ENCODE data around the gene BCKDHA. TPM values are rescaled to one million over a fixed set of nuclear protein-coding genes. Genes with fewer than 3 reads are reported as not detected.
A peak's percentile ranks its signal among the peaks of the same experiment; 100 is the strongest.

The BCKDHA gene
- total and polyA plus RNA-seq, 2 donors (not counting 3 experiments of a cell fraction or from before 2014, with no cell fraction given) = 16.5 to 50.4 TPM

GRCh38 chr19:41426116-41426841 lies 28.7 kb downstream of the BCKDHA start:
- DNase-seq (ENCODE audit: low read depth, low spot score) (no peak), FAIRE-seq (no peak)
- Histone ChIP-seq H3K9me1 (replicated peaks; ENCODE audit: control insufficient read depth, extremely low read depth, insufficient read depth, low read length) (no peaks in the 10 kb centered on the region), H3K9ac (replicated peaks; ENCODE audit: extremely low read depth, insufficient read depth, low read length) (peak overlapping the region; percentile 53), H4K20me1 (replicated peaks; ENCODE audit: control insufficient read depth, extremely low read depth, insufficient read depth, low read length) (no peaks in the 10 kb centered on the region), H3K27ac (ENCODE audit: insufficient read depth, low read depth, low read length) (peak overlapping the region; percentile 62), H3K79me2 (ENCODE audit: control insufficient read depth, insufficient read depth, low read length) (peaks cover 5% of the 10 kb centered on the region), H3K4me2 (ENCODE audit: insufficient read depth, low read length) (peak overlapping the region; percentile 50), H3K27me3 (ENCODE audit: control insufficient read depth in 2 of 2, insufficient read depth in 2 of 2, low read length in 2 of 2) (no peaks in the 10 kb centered on the region), H3K36me3 (ENCODE audit: control insufficient read depth in 2 of 2, extremely low read depth in 1 of 2, insufficient read depth in 2 of 2, low read length in 2 of 2) (peaks cover 0 to 25% of the 10 kb centered on the region in 2 experiments), H3K4me3 (replicated peaks in 1 of 3; ENCODE audit: insufficient read depth in 1 of 3, low read depth in 1 of 3, low read length in 3 of 3) (peak overlapping the region in 2 of 3 experiments; percentile 41 to 49), H3K4me1 (ENCODE audit: control insufficient read depth, extremely low read depth, insufficient read depth, low read length) (peaks cover 25% of the 10 kb centered on the region), H3K9me3 (replicated peaks; ENCODE audit: control insufficient read depth, insufficient read depth, low read length) (no peaks in the 10 kb centered on the region), H2AFZ (ENCODE audit: low read depth, low read length) (no peak overlapping the region)
- intact Hi-C loops (cut with micrococcal nuclease) = loop anchor here (2.0 kb wide), 1 partner anchor 61 kb away; the partner anchor contains the start of gene B9D2
- ChIA-PET POLR2A (no interaction called here), CTCF (interaction anchor here (0.8 to 4.1 kb wide), 9 partner anchors 13 to 1952 kb away, joined by 3 to 17 read pairs (median 3); no protein-coding TSS in a partner anchor)
- BruUV-seq (replicated peaks) = TSS peak; percentile 2
- dilution Hi-C loops (cut with MboI; ENCODE audit: extremely low pct_ligation_motif_present, low sequenced_read_pairs) = no loop called here
- TF ChIP-seq JUN (IDR thresholded peaks at IDR 0.05; ENCODE audit: borderline replicate concordance, insufficient read depth, insufficient read length, low read depth) (no peak), POLR2AphosphoS5 (IDR thresholded peaks at IDR 0.05; ENCODE audit: insufficient read depth, low read depth, low read length) (no peak), MYC (IDR thresholded peaks at IDR 0.05; ENCODE audit: low read depth, low read length) (no peak), FOS (IDR thresholded peaks at IDR 0.05; ENCODE audit: borderline replicate concordance, insufficient read depth, low read length) (no peak), EZH2 (IDR thresholded peaks at IDR 0.05; ENCODE audit: borderline replicate concordance, low read depth, low read length, severe bottlenecking) (no peak), POLR2A (IDR thresholded peaks at IDR 0.05; ENCODE audit: low read depth, low read length) (no peak), MAX (IDR thresholded peaks at IDR 0.05; ENCODE audit: insufficient read depth, insufficient read length) (no peak), GATA2 (IDR thresholded peaks at IDR 0.05; ENCODE audit: insufficient read depth, insufficient read length, low read depth, low read length) (no peak)
- TF ChIP-seq, protein P1, sequence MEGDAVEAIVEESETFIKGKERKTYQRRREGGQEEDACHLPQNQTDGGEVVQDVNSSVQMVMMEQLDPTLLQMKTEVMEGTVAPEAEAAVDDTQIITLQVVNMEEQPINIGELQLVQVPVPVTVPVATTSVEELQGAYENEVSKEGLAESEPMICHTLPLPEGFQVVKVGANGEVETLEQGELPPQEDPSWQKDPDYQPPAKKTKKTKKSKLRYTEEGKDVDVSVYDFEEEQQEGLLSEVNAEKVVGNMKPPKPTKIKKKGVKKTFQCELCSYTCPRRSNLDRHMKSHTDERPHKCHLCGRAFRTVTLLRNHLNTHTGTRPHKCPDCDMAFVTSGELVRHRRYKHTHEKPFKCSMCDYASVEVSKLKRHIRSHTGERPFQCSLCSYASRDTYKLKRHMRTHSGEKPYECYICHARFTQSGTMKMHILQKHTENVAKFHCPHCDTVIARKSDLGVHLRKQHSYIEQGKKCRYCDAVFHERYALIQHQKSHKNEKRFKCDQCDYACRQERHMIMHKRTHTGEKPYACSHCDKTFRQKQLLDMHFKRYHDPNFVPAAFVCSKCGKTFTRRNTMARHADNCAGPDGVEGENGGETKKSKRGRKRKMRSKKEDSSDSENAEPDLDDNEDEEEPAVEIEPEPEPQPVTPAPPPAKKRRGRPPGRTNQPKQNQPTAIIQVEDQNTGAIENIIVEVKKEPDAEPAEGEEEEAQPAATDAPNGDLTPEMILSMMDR (IDR thresholded peaks at IDR 0.05; ENCODE audit: extremely low read depth in 1 of 2, insufficient read depth in 1 of 2, low read depth in 1 of 2, low read length in 2 of 2) = no peak

Measured in endothelial cell of umbilical vein (primary cell).